WERI-Rb-1 (cell line): ENCODE data around the gene KIAA1671.

ENCODE experiments used
- DNase-seq: peaks from one replicate; pipeline ENCODE4 v3.0.0-alpha.2; 2020
- H3K27ac ChIP-seq: fragments of 250-450 bp; sonication (Bioruptor Pico); 2 replicates; pipeline ENCODE4 v1.5.1; 2020; ENCODE audit warnings: mild to moderate bottlenecking, moderate library complexity
- H3K27me3 ChIP-seq: fragments of 250-450 bp; sonication (Bioruptor Pico); 2 replicates; pipeline ENCODE4 v1.5.1; 2021; ENCODE audit warnings: mild to moderate bottlenecking, low read depth, moderate library complexity; ENCODE audit not compliant: insufficient read depth, severe bottlenecking
- H3K36me3 ChIP-seq: fragments of 250-450 bp; sonication (Bioruptor Pico); 2 replicates; pipeline ENCODE4 v1.5.1; 2020; ENCODE audit warnings: mild to moderate bottlenecking, moderate library complexity
- H3K4me3 ChIP-seq: 2 replicates; pipeline ENCODE4 v1.5.1; 2011; ENCODE audit warnings: low read depth, mild to moderate bottlenecking, control low read depth, low read length
- H3K9me3 ChIP-seq: fragments of 250-450 bp; sonication (Bioruptor Pico); 2 replicates; pipeline ENCODE4 v1.5.1; 2021; ENCODE audit warnings: mild to moderate bottlenecking, moderate library complexity; ENCODE audit not compliant: severe bottlenecking
- TF ChIP-seq, protein P1 (sequence below): IDR thresholded peaks from 2 replicates; pipeline ENCODE4 v1.5.1; 2011; ENCODE audit warnings: low read depth, mild to moderate bottlenecking, control low read depth, inconsistent platforms, low read length

Gene KIAA1671

DNA sequence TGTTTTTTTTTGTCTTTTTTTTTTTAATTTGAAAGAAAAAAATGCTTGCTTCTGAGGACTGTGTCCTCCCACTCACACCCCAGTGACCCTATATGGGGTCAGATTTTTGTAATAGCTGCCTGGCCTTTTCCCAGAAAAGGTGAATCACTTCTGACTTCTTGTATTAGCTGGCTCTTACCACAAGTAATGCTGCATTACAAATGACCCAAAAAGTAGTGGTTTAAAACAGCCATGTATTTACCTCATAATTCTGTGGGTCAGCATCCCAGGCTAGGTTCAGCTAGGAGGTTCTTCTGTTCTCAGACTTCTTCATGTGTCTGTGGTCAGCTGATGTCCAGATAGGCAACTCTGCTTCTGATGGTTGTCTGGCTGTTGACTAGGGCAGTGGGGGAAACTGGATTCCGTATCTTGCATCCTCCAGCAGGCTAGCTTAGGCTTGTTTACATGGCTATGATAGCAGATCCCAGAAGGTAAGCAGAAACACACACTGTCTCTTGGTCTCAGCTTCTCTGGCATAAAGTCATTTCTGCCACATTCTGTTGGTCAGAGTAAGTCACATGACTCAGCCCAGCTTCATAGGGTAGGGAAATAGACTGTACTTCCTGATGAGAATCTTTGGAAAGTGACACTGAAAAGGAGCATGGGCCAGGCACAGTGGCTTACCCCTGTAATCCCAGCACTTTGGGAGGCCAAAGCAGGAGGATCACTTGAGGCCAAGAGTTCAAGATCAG, 25.5 kb upstream of the KIAA1671 start:
- DNase-seq: no peak

DNA sequence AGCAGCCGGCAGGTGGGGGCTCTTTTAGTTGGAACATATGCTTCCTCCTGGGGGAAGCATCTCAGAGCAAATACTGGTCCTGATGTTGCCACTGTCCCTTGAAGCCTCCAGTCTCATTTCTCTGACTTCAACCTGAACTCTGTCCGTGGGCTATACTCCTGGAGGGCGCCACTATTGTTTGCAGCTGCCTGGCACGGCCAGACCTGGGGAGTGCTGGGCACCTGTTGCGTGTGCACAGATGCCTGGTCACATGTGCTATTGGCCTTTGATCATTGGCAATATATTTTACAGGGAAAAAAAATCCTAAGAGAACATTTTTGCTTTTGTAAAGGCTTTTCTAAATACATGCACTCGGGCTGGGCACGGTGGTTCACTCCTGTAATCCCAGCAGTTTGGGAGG, 24.2 kb upstream of the KIAA1671 start:
- Histone ChIP-seq H3K4me3 (no peak overlapping the region), H3K36me3 (no peaks in the 10 kb centered on the region), H3K27me3 (no peaks in the 10 kb centered on the region), H3K27ac (no peak overlapping the region), H3K9me3 (no peaks in the 10 kb centered on the region)
- DNase-seq: no peak
- TF ChIP-seq, protein P1, sequence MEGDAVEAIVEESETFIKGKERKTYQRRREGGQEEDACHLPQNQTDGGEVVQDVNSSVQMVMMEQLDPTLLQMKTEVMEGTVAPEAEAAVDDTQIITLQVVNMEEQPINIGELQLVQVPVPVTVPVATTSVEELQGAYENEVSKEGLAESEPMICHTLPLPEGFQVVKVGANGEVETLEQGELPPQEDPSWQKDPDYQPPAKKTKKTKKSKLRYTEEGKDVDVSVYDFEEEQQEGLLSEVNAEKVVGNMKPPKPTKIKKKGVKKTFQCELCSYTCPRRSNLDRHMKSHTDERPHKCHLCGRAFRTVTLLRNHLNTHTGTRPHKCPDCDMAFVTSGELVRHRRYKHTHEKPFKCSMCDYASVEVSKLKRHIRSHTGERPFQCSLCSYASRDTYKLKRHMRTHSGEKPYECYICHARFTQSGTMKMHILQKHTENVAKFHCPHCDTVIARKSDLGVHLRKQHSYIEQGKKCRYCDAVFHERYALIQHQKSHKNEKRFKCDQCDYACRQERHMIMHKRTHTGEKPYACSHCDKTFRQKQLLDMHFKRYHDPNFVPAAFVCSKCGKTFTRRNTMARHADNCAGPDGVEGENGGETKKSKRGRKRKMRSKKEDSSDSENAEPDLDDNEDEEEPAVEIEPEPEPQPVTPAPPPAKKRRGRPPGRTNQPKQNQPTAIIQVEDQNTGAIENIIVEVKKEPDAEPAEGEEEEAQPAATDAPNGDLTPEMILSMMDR: no peak

More for the DNA sequence above, 25.5 kb upstream of the KIAA1671 start:
- Histone ChIP-seq H3K36me3 (no peaks in the 10 kb centered on the region), H3K9me3 (no peaks in the 10 kb centered on the region), H3K27me3 (no peaks in the 10 kb centered on the region), H3K4me3 (no peak overlapping the region), H3K27ac (no peak overlapping the region)
- TF ChIP-seq, protein P1: no peak

DNA sequence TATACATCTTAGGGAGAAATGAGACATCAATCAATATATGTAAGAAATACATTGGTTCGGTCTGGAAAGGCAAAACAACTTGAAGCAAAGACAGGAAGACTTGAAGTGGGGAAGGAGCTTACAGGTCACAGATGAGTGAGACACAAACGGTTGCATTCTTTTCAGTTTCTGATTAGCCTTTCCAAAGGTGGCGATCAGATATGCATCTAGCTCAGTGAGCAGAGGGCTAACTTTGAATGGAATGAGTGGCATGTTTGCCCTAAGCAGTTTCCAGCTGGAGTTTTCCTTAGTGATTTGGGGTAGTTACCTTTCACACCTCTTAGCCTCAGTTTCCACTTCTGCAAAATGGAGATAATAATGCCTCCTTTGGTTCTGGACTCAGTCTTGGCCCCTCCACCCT, 21.8 kb upstream of the KIAA1671 start:
- H3K4me3 ChIP-seq: no peak overlapping the region
- no peak for DNase-seq
- TF ChIP-seq, protein P1: no peak

DNA sequence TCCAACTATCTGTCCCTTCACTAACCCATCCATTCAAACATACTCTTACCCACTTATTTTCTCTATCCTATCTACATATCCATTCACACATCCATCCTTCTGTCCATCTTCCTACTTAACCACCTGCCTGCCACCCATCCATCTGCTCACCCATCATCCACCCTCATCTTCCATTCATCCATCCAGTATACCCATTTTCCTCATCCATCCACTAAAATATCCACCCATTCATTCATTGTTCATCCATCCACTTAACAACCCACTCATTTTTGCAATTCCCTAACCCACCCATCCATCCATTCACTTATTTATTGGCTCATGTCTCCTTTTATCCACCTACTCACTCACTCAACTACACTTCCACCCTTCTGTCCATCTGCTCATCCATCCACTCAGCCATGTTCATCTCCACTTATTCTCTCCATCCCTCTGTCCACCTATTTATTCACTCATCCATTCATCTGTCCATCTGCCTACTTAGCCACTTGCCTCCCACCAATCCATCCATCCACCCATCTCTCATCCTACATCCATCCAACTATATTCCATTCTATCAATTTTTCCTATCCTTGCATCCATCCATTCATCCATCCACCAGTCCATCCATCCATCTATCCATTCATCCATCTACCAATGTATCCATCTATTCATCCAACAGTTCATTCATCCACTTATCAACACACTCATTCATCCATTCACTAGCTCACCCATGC, 16.6 kb upstream of the KIAA1671 start:
- Histone ChIP-seq H3K36me3 (no peaks in the 10 kb centered on the region), H3K4me3 (no peak overlapping the region), H3K27me3 (no peaks in the 10 kb centered on the region), H3K27ac (no peak overlapping the region), H3K9me3 (no peaks in the 10 kb centered on the region)
- no peak for DNase-seq
- TF ChIP-seq, protein P1: no peak

More for the DNA sequence above, 21.8 kb upstream of the KIAA1671 start:
- no peaks in the 10 kb centered on the region for H3K9me3 ChIP-seq
- H3K27me3 ChIP-seq: no peaks in the 10 kb centered on the region
- no peak overlapping the region for H3K27ac ChIP-seq
- H3K36me3 ChIP-seq: no peaks in the 10 kb centered on the region

DNA sequence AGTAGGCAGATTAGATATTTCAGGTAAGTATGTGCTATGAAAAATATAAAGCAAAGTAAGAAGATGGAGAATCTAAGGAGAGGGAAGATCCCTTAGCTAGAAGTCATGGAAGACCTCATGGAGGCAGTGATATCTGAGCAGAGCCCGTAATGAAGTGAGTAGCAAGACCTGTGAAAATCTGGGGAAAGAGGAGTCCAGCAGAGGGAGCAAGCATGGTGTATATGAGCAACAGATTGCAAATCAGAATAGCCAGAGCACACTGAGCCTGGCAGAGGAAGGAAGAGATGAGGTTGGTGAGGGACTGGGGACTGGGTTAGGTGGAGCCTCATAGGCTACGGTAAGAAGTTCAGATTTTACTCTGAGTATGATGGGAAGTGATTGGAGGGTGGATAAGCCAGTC, 15.4 kb upstream of the KIAA1671 start:
- Histone ChIP-seq H3K27ac (no peak overlapping the region), H3K27me3 (no peaks in the 10 kb centered on the region), H3K4me3 (no peak overlapping the region), H3K36me3 (no peaks in the 10 kb centered on the region), H3K9me3 (no peaks in the 10 kb centered on the region)
- DNase-seq: peak; percentile 57
- TF ChIP-seq, protein P1: peak; percentile 71
